Activated CD4-positive, alpha-beta T cell treated with anti-CD3 and anti-CD28 coated beads for 48 hours (primary cell): ENCODE results near the gene VILL.
"Not testable (repeated sequence)": the region's sequence is repeated elsewhere in the genome, so short reads cannot be mapped to it uniquely, and the experiment has no call there.

Source experiments
- DNase-seq: peaks from one replicate; pipeline ENCODE4 v3.0.0-alpha.2; 2020

VILL gene

GRCh38 chr3:37964146-37964545 is 26.4 kb upstream of the VILL start:
- DNase-seq = no peak

DNA sequence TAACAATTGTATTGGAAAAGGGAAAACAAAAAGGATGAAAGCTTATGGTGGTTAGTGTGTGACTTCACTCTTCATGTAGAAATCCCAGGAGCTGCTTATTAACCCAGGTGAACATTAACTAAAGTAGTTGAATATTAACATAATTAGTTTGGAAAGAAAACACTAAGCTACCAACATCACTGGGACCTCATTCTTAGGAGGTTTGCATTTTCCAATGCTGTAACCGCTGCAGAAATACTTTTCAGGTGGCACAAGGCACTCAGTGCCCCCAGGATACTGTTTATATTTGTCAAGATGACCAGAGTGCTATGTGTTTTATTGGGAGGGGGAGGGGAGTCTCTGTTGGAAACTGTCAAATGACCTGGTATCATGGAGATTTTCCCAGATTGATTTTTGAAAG is 25.9 kb upstream of the VILL start:
- DNase-seq = no peak

GRCh38 chr3:37967260-37967881 is 23.2 kb upstream of the VILL start:
- DNase-seq = peak; percentile 77

GRCh38 chr3:37968199-37968598 is 22.4 kb upstream of the VILL start:
- no peak for DNase-seq

- no peak for DNase-seq
Observed at GRCh38 chr3:37968813-37969595, 21.6 kb upstream of the VILL start.

GRCh38 chr3:37969596-37970100 is 20.9 kb upstream of the VILL start:
- DNase-seq = no peak

- no peak for DNase-seq
Observed at GRCh38 chr3:37970802-37971201, 19.8 kb upstream of the VILL start.

- no peak for DNase-seq
Observed at GRCh38 chr3:37971467-37971866, 19.1 kb upstream of the VILL start.

DNA sequence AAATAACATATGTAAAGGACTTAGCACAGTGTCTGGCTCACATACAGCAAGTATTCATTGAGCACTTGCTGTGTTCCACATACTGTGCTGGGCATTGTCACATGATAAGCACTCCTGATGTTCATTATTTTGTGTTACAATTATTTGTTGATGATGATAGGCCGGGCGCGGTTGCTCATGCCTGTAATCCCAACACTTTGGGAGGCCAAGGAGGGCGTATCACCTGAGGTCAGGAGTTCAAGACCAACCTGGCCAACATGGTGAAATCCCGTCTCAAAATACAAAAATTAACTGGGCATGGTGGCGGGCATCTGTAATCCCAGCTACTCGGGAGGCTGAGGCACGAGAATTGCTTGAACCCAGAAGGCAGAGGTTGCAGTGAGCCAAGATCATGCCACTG is 18.5 kb upstream of the VILL start:
- not testable (repeated sequence) for DNase-seq

GRCh38 chr3:37973246-37974054 is 17.1 kb upstream of the VILL start:
- no peak for DNase-seq

- peak; percentile 74 for DNase-seq
Observed at GRCh38 chr3:37974121-37975083, 16.2 kb upstream of the VILL start.

DNA sequence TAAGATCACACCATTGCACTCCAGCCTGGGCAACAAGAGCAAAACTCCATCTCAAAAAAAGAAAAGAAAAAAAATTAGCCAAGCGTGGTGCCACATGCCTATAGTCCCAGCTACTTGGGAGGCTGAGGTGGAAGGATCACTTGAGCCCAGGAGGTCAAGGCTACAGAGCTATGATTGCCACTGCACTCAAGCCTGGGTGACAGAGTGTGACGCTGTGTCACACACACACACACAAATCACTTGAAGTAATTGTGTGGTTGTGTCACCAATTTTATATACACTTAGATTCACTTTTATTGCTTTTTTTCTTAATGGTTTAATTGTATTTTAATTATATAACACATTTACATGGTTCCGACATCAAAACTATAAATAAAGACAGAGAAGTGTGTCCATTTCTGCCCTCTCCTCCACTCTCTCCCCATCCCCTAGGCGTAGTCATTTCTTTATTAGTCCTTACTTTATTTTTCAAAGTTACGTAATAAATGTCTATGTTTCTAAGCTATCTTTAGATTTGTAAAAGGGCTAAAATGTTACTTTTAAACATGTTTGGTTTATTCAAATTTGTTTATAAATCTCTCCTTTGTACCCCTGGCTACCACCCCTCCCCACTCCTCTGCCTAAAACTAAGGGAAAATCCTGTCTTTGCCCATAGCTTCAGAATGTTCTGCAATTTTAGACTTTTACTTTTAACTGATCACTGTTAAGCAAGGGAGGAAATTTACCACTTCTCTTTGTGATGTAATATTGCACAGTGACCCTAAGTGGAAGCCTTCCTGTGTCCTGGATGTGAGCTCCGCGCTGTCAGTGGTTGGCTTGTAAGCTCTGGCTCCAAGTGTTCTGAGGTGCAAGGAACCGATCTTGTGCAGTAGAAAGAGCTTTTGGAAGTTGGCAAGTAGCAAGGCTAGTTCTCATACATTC is 10.8 kb upstream of the VILL start:
- no peak for DNase-seq

DNA sequence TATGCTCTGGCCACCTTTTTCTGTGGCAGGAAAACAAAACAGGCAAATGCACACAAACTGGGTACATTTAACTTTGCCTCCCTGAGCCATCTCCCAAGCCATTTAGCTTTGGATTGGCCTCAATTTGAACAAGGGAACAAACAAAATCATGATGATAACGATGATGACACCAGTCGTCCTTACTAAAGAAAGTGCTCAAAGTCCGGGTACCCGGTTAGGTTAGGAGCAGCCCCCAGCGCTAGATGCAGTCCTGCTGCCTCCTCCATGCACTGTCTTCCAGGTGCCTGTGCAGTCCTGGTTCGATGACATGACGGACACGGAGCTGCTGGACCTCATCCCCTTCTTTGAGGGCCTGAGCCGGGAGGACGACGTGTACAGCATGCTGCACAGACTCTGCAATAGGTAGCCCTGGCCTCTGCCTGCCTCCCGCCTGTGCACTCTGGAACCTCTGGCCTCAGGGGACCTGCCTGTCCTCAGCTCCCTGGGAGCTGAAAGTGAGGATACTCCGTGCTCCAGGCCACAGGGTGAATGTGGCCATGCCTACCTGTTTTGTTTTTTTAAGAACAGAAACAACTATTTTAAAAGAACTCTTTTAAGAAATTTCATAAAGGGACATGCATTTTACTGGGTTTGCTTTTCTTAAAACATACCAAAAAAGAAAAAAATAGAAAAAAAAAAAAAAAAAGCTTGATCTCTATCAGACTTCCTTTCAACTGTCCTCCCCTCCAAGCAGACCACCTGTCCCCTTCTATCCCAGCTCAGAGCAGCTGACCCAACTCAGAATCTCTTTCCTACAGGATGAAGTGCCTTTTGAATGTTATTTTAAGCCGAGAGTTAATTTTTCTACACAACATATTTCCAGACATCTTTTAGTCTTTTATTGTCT is 9.9 kb upstream of the VILL start:
- DNase-seq = no peak

DNA sequence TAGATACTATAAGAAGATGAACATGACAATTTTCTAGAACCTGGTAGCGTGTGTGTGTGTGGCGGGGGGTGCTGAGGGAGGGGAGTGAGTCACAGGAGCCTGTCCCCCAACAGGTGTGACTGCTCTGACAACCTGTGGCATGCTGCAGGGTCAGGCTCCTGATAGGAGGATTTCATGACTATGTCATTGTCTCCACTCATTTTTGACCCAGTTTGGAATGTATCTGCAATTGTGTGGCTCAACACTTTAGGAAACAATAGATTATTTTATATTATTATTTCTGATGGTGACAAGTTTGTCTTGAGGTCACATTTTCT is 9.3 kb upstream of the VILL start:
- DNase-seq = no peak

DNA sequence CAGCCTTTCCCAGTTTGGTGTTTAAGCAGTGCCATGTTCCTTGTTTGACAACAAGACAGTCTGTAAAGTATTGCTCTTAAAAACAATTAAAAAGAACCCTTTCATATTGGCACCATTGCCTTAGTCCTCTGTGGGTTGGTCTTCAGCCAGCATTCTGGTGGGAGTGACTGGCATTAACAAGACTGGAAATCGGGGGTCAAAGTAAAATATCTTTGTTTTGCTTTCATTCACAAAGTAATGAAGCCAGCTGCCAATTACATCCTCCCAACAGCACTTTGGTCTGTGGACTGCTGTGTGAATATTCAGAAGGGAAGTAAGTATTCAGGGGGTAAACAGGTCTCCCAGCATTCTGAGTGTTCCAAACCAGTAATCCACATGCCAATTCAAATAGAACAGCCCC is 8.3 kb upstream of the VILL start:
- DNase-seq = no peak

- no peak for DNase-seq
Observed at GRCh38 chr3:37984051-37984450, 6.5 kb upstream of the VILL start.

- no peak for DNase-seq
Observed at GRCh38 chr3:37984596-37984995, 6.0 kb upstream of the VILL start.

DNA sequence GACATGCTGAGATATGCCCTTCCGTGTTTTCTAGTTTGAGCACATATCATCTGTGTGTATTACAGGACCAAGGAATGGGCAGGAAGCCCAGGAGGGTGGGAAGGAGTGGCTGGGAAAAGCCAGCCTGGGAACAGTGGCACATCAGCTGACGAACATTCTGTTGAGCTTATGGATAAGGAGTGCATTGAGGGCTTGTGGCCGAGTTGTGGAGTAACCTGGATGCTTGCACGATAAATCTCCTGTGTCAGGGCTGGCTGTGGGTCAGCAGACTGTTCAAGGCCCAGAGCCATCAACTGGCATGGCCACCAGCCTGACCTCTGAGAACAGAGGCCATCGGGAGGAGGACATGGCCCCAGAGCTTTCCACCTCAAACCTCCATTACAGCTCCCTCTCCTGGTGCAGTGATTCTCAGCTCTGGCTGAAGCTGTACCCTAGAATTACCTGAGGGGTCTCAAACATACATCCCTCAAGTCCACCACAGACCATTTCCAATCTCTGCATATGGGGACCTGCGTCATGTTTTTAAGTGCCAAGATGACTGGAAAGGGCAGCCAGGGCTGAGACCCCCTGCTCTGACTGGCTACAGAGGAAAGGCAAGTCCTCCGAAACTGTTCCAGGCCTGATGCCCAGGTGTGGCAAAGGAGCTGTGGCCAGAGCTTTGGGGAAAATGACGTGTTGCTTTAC is 4.8 kb upstream of the VILL start:
- no peak for DNase-seq

DNA sequence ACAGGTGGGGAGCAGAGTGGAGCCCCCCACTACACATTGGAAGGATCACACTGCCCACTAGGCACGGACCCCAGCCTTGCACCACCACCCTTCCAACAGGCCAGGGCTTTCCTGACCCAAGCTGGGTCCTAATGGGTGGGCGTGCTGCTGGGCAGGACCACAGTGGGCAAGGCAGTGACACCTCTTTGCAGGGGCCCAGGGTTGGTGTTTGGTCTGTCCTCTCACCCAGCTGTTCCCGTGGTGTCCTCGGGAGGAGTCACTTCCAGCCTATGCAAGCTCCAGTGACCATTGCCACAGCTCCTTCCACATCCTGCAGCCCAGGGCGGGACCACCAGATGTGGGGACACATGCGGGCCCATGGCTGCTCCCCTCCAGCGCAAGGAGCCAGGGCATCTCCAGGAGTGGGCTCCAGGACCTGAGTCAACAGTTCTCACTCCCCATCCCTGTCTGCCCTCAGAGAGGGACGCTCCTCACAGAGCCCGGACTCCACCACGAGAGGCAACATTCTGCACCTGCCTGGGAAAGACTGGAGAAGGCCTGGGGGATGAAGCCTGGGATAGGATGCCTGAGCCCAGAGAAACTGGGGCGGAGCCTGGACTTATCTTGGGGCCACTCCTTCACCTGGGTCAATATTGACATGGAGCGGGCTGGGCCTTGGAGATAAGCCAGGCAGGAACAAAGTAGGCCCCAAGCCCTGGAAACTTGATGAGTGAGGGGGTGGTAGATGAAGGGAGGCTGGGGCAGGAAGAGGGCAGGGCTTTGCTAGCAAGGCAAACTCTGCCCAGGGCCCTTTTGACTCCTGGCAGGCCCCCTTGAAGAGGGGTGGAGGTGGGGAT is 3.9 kb upstream of the VILL start:
- no peak for DNase-seq
